ENCODE measurements around the gene SRC.

SRC gene

GRCh38 chr20:37401930-37402675 is 56.2 kb downstream of the SRC start:
- no peak for TF ChIP-seq CTCF (IDR thresholded peaks at IDR 0.05; ENCODE audit: insufficient read depth, missing control alignments)
- no peak for DNase-seq (ENCODE audit: insufficient read length, low spot score)

DNA sequence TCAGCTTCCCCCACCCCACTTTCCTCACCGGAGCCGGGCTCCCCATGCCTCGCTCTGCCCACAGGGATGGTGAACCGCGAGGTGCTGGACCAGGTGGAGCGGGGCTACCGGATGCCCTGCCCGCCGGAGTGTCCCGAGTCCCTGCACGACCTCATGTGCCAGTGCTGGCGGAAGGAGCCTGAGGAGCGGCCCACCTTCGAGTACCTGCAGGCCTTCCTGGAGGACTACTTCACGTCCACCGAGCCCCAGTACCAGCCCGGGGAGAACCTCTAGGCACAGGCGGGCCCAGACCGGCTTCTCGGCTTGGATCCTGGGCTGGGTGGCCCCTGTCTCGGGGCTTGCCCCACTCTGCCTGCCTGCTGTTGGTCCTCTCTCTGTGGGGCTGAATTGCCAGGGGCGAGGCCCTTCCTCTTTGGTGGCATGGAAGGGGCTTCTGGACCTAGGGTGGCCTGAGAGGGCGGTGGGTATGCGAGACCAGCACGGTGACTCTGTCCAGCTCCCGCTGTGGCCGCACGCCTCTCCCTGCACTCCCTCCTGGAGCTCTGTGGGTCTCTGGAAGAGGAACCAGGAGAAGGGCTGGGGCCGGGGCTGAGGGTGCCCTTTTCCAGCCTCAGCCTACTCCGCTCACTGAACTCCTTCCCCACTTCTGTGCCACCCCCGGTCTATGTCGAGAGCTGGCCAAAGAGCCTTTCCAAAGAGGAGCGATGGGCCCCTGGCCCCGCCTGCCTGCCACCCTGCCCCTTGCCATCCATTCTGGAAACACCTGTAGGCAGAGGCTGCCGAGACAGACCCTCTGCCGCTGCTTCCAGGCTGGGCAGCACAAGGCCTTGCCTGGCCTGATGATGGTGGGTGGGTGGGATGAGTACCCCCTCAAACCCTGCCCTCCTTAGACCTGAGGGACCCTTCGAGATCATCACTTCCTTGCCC is 57.4 kb downstream of the SRC start:
- TF ChIP-seq CTCF (IDR thresholded peaks at IDR 0.05; ENCODE audit: insufficient read depth, missing control alignments): no peak
- DNase-seq (ENCODE audit: insufficient read length, low spot score): no peak
- no peak for FAIRE-seq

More at GRCh38 chr20:37401930-37402675, 56.2 kb downstream of the SRC start:
- FAIRE-seq: no peak

GRCh38 chr20:37404461-37404890 is 58.5 kb downstream of the SRC start:
- TF ChIP-seq CTCF (IDR thresholded peaks at IDR 0.05; ENCODE audit: insufficient read depth, missing control alignments): no peak
- no peak for DNase-seq (ENCODE audit: insufficient read length, low spot score)
- no peak for FAIRE-seq

DNA sequence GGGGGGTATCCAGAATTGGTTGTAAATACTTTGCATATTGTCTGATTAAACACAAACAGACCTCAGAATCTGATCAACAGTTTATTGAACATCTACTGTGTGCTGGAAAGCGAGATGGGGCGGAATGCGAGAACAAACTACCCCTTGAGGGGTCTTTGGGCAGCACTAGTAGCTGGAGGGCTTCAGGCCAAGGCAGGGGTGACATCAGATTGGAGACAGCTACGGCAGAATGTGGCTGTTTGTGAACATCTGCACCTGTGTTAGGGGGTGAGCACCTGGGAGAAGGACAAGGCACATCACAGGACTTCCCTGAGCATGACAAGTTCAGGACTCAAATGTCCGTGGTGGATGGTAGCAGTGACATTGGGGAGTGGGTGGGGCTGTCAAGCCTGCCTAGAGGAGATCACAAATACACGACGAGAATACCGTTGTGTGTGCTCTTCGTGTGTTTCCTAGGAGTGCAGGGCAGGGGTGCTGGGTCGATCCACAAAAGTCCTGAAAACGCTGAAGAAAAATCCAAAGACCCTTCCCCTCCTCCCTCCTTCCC is 59.5 kb downstream of the SRC start:
- FAIRE-seq (no peak), DNase-seq (ENCODE audit: insufficient read length, low spot score) (no peak)
- TF ChIP-seq CTCF (IDR thresholded peaks at IDR 0.05; ENCODE audit: insufficient read depth, missing control alignments): no peak

- no peak for TF ChIP-seq CTCF (IDR thresholded peaks at IDR 0.05; ENCODE audit: insufficient read depth, missing control alignments)
- no peak for FAIRE-seq
- peak; percentile 69 for DNase-seq (ENCODE audit: insufficient read length, low spot score)
Observed at GRCh38 chr20:37406010-37406998, 60.4 kb downstream of the SRC start.

GRCh38 chr20:37407019-37407566 is 61.2 kb downstream of the SRC start:
- DNase-seq (ENCODE audit: insufficient read length, low spot score) (no peak), FAIRE-seq (no peak)
- TF ChIP-seq CTCF (IDR thresholded peaks at IDR 0.05; ENCODE audit: insufficient read depth, missing control alignments): no peak
